ENCODE measurements around the gene RMC1. TPM values are rescaled to one million over a fixed set of nuclear protein-coding genes. Genes with fewer than 3 reads are reported as not detected.
"Not testable (repeated sequence)": the region's sequence is repeated elsewhere in the genome, so short reads cannot be mapped to it uniquely, and the experiment has no call there.

RMC1 gene
- total RNA-seq, 1 donor from 2014 or later, result 28.8 TPM

DNA sequence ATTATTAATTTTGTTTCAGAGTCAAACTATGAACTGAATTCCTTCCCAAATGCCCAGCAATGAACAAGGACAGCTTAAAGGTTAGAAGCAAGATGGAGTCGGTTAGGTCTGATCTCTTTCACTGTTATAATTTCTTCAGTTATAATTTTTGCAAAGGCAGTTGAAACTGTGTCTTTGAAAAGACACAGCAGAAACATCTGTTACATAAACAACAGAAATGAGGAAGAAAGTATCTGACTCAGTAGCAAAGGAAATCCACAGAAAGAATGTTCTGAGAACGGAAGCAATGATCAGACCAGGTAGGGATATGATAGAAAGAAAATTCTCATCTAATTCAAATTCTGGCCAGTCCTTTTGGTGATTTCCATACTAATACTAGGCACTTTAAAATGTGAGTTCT, 5.2 kb upstream of the RMC1 start:
- no peak for DNase-seq

DNA sequence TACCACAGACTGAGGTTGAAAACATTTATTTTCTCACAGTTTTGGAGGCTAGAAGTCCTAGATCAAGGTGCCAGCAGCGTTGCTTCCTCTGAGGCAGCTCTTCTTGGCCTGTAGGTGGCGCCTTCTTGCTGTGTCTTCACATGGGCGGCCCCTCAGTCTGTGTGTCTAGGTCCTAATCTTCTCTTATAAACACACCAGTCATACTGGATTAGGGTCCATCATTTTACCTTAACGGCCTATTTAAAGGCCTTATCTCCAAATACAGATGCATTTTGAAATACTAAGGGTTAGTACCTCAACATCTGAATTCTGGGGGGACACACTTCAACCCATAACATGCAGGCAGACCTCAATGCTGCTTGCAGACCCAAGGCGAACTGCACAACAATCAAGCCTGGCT, 4.4 kb upstream of the RMC1 start:
- peak; percentile 81 for DNase-seq

- no peak for DNase-seq
These were observed 4.0 kb upstream of the RMC1 start for GRCh38 chr18:23499291-23499781.

DNA sequence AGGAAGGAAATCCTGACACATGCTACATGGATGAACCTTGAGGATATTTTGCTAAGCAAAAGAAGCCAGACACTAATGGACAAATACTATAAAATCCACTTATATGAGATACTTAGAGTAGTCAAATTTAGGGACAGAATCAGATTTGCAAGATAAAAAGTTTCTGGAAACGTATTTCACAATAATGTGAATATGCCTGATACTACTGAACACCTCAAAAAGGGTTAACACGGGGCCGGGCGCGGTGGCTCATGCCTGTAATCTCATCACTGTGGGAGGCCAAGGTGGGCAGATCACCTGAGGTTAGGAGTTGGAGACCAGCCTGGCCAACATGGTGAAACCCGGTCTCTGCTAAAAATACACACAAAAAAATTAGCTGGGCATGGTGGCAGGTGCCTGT, 1.7 kb upstream of the RMC1 start:
- DNase-seq, result no peak

GRCh38 chr18:23502516-23503037, 734 bp upstream of the RMC1 start:
- DNase-seq, result no peak

DNA sequence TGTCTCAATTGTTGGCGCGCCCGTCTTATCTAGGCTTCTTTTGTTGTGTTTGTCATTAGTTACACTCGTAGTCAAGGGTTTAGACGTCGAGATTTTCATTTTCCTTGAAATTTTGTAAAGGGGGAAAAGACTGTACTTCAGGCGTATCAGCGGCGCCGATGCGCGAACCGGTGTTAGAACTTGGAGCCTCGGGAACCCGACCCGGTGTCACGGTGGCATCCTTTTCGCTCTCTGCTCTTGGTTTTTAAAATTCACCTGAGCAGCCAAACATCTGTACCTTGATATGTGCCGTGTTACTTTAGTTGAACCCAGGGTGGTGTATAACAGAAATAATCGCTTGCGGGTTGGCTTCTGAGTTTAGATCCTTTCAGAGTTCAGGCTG, 643 bp downstream of the RMC1 start:
- DNase-seq, result peak; percentile 26

DNA sequence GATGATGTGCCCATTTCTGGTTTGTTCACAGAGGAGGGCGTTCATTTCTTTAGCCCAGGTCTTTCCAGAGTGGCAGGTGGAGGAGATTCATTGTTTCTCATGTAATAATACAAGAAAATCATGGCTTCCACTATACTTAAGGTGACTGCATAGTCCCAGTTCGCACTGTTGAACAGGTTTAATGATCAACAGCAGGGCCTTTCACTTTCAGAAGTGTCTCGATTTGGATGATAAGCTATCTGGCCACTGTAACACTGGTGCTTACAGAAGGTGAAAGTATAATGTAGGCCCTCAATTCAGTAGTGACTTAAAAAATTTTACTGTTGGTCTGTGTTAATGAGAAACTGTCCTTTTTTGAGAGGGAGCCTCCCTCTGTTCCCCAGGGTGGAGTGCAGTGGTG, 1.4 kb downstream of the RMC1 start:
- no peak for DNase-seq

DNA sequence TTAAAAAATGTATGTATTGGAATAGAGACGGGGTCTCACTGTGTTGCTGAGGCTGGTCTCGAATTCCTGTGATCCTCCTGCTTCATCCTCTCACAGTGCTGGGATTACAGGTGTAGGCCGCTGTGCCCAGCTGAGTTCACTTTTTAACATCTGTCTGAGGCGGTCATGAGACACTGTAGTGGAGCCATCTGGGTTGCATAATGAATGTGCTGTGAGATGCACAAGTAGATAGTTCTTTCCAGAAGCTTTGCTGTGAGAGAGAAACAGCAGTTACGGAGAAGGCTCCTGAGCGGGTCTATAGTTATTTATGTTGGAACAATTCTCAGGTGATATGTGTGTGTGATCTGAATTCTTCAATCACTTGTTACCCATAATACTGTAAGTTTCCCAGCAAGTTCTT, 3.1 kb downstream of the RMC1 start:
- no peak for DNase-seq

- DNase-seq, result not testable (repeated sequence)
These were observed 7.6 kb downstream of the RMC1 start for GRCh38 chr18:23510923-23511322.

DNA sequence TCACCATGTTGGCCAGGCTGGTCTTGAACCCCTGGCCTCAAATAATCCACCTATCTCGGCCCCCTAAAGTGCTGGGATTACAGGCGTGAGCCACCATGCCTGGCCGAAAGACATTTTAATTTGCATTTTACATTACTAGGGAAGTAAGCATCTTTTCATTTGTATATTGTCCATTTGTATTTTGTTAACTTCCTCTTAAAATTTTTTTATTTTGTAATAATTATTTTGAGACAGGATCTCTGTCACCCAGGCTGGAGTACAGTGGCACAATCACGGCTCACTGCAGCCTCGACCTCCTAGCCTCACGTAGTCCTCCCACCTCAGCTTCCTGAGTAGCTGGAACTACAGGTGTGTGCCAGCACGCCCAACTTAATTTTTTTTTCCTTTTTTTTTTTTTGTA, 8.9 kb downstream of the RMC1 start:
- not testable (repeated sequence) for DNase-seq

GRCh38 chr18:23512641-23513040, 9.3 kb downstream of the RMC1 start:
- DNase-seq, result no peak

- DNase-seq, result peak; percentile 90
These were observed 12.7 kb downstream of the RMC1 start for GRCh38 chr18:23515911-23516546.

DNA sequence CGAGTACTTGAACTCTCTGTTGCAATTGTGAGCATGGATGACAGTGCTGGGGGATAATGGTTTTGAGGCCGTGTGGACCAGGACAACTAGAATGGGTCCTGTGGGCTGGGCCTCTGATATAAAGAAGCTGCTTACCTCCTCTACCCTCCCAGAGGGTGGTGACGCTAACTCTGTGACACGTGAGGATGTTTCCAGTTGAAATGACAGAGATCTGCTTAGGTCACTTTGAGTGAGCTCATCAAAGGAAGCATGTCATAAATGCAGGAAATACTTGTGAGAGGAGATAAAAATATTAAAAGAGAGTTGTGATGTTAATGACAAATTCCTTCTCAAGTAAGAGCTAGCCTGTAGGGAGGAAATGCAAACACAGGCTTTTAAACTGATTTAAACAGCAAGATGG, 16.4 kb downstream of the RMC1 start:
- DNase-seq, result peak; percentile 90

DNA sequence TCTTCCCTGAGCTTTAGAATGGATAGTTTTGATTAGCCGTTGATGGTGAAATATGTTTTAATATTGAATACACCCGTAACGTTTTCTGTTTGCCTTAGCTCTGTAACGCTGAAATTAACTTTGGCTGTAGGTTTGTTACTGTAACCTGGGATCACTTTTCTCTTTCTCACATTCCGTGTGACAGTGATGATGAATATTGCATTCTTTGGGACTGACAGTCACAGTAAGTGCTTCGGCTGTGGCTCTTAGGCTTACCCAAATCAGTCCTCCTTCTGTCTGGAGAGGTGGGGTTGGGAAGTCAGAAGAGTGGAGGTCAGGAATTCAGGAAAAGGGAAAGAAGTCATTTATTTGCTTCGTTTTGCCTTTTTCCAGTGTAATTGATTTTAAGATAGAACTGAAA, 18.0 kb downstream of the RMC1 start:
- peak; percentile 6 for DNase-seq

GRCh38 chr18:23521907-23522306, 18.6 kb downstream of the RMC1 start:
- DNase-seq, result peak; percentile 71

DNA sequence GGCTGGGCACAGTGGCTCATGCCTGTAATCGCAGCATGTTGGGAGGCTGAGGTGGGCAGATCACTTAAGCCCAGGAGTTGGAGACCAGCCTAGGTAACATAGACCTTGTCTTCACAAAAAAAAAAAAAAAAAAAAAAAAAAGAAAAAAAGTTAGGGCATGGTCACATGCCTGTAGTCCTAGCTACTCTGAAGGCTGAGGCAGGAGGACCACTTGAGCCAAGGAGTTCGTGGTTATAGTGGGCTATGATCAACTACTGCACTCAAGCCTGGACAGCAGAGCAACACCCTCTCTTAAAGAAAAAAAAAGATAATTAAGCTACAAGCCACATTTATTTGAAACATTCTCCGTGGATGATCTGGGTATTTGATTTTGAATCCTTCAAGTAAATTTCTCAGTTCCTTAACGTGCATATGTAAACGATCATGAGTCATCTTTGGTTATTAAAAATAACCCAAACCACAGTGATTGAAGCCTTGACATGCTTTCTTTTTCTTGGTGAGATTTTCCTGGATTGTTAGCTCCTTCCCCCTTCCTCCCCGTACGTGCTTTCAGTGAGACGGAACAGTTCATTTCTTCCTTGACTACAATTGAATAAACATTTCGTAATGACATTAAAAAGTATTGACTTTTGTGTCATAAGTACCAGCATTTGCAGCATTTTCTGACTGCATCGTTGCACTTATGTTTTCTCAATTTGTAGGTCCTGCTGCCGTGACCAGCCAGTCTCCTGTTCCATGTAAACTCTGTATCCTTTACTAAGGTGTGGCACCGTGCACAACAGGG, 20.3 kb downstream of the RMC1 start:
- peak; percentile 34 for DNase-seq

DNA sequence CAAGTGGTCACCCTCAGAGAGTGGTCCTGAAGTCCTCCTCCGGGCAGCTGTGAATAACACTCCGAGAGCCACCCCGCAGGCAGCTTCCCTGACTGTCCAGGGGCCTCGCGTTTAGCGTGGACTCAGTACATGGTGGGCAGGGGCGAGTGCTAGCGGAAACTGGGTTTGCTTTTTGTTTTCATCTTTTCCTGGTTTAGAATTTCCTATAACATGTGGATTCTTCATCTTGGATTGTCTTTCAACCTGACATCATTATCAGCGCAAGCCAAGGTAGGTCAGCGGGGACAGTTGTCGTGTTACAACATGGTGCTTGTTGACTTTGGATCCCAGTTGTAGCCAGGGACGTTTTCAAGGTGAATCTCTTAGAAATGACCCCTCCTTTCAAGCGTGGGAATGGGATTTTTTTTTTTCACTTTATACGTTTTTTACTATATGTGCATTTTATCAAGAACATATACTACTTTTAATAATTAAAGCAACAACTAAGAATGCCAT, 20.9 kb downstream of the RMC1 start:
- DNase-seq, result no peak

- no peak for DNase-seq
These were observed 23.3 kb downstream of the RMC1 start for GRCh38 chr18:23526501-23527063.

DNA sequence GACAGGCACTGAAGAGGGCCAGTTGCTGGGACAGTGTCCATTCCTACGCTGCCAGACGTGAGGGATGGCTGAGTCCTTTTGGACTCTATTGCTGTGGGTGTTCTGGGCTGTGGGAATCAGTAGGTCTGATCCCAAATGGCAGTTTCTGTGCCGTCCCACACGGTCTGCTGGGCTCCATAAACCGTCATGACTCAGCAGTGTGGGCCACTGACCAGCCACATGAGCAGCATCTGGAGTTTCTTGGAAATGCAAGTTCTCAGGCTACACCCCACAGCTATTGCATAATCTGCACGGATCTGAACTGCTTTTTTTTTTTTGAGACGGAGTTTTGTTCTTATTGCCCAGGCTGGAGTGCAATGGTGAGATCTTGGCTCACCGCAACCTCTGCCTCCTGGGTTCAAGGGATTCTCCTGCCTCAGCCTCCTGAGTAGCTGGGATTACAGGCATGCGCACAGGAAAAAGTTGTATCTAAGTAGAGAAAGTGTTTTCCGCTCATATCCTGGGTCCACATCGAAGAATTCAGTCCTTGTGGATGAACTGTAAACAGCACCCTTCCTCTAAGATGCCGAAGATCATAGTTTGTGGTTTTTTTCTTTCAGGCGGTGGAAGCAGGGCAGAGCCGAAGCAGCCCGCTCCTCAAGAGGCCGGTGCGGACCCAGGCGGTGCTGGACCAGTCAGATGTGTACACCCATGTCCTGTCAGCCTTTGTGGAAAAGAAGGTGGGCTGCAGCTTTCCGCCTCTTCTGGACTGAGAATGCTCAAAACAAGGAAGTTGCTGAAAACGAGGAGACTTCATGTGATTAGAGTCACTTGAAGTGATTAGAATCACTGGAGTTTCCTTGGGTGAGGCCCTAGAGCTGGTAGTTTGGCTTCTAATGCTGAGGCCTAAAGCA, 25.5 kb downstream of the RMC1 start:
- no peak for DNase-seq

- DNase-seq, result peak; percentile 61
These were observed 26.3 kb downstream of the RMC1 start for GRCh38 chr18:23529604-23530003.

GRCh38 chr18:23530195-23530594, 26.9 kb downstream of the RMC1 start:
- no peak for DNase-seq

DNA sequence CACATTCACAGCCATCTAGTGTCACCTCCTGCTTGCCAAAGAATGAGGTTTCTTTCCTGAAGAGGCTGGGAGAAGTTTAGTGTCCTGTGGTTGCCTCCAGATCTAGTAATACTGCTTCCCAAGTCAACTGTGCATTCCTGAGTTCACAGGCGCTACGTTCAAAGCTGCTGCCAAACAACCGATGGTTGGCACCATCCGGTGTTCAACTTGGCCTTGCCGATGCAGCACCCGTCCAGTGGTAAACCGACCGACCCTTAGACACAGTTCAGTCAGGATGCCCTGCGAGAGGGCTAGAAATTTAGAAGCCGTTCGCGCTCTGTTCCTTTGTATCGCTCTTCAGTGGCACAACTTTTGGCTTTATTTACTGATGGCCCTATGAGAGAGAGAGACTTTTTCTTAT, 28.6 kb downstream of the RMC1 start:
- no peak for DNase-seq

Measured in dermis blood vessel endothelial cell (primary cell).